ENCODE results near the gene BOLL. TPM values are rescaled to one million over a fixed set of nuclear protein-coding genes. Genes with fewer than 3 reads are reported as not detected.
A peak's percentile ranks its signal among the peaks of the same experiment; 100 is the strongest.

The BOLL gene
- total RNA-seq, 1 donor from 2014 or later: not detected

DNA sequence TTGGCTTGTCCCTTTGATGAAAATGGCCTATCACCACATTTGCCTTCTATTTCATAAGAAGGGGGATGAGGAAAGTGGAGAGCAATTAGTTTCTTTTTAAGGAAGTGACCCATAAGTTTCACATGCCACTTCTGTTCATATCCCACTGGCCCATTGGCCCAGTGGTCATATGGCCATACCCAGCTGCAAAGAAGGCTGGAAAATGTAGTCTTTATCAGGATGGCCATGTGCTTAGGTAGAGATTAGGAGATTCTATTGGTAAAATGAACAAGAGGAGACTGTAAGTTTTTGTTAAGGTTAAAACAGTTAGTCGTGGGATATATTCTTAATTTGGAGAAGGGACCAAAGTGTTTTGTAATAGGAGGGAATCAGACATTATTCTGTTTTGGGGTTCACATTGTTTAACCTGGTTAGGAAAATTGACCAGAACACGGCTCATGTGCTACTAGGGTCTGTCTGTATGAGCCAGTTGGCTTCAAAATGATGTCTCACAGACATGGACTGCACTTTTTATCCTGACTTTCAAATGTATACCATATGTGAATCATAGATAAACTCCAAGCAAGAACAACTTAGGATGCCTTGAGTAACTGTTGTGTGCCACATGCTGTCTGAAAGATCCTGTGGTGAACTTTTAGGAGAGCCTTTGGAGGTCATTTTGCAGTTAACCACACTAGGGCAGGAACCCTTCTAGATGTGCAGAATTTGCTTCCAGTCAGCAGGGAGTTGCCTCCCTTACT lies 36.6 kb upstream of the BOLL start:
- no peak overlapping the region for H3K4me3 ChIP-seq (ENCODE audit: low read depth, low read length)
- H3K36me3 ChIP-seq (ENCODE audit: control insufficient read depth, insufficient read depth, low read length): no peaks in the 10 kb centered on the region
- TF ChIP-seq CTCF (IDR thresholded peaks at IDR 0.05; ENCODE audit: insufficient read depth, low read length, poor library complexity, severe bottlenecking): no peak
- H3K27me3 ChIP-seq (ENCODE audit: control insufficient read depth, insufficient read depth, low read length): no peaks in the 10 kb centered on the region
- no peak for DNase-seq (ENCODE audit: low read depth)

- TF ChIP-seq CTCF (IDR thresholded peaks at IDR 0.05; ENCODE audit: insufficient read depth, low read length, poor library complexity, severe bottlenecking): no peak
- Histone ChIP-seq H3K4me3 (ENCODE audit: low read depth, low read length) (no peak overlapping the region), H3K36me3 (ENCODE audit: control insufficient read depth, insufficient read depth, low read length) (no peaks in the 10 kb centered on the region), H3K27me3 (ENCODE audit: control insufficient read depth, insufficient read depth, low read length) (no peaks in the 10 kb centered on the region)
- DNase-seq (ENCODE audit: low read depth): no peak
Measured at GRCh38 chr2:197814526-197814925, 29.4 kb upstream of the BOLL start.

DNA sequence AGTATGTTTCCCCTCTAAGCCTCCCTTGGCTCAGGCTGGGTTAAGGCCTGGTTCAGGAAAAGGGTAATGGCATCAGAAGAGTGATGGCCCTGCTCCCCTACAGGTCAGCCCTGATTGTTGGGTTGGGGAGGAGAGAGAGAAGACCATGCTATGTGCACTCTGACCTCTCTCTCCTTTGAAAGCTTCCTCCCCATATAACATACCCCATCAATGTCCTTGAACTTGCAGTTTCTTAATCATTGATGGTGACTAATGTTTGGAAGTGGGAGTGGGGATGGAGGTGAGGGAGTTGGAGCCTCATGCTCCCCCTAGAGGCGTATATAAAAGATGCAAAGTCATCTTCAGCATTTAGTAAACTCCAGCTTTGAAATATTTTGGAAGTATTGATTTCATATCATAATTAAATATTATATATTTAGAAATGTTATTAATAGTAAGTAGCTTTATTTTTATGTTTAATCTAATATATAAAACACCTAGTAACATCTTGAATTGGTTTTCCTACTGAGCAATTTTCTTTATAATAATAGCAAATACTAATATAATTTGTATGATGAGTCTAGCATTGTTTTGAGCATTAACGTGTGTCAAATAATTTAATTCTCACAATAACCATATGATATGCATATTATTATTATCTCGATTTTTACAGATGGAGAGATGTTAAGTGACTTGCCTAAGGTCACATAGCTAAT lies 28.1 kb upstream of the BOLL start:
- H3K36me3 ChIP-seq (ENCODE audit: control insufficient read depth, insufficient read depth, low read length): no peaks in the 10 kb centered on the region

GRCh38 chr2:197810491-197810890 lies 25.4 kb upstream of the BOLL start:
- TF ChIP-seq CTCF (IDR thresholded peaks at IDR 0.05; ENCODE audit: insufficient read depth, low read length, poor library complexity, severe bottlenecking): no peak
- DNase-seq (ENCODE audit: low read depth): no peak
- Histone ChIP-seq H3K4me3 (ENCODE audit: low read depth, low read length) (no peak overlapping the region), H3K36me3 (ENCODE audit: control insufficient read depth, insufficient read depth, low read length) (no peaks in the 10 kb centered on the region), H3K27me3 (ENCODE audit: control insufficient read depth, insufficient read depth, low read length) (peaks cover 4% of the 10 kb centered on the region)

More for the DNA sequence above, 28.1 kb upstream of the BOLL start:
- DNase-seq (ENCODE audit: low read depth): peak; percentile 5
- H3K27me3 ChIP-seq (ENCODE audit: control insufficient read depth, insufficient read depth, low read length): no peaks in the 10 kb centered on the region
- no peak overlapping the region for H3K4me3 ChIP-seq (ENCODE audit: low read depth, low read length)
- peak; percentile 69 for TF ChIP-seq CTCF (IDR thresholded peaks at IDR 0.05; ENCODE audit: insufficient read depth, low read length, poor library complexity, severe bottlenecking)

GRCh38 chr2:197810016-197810415 lies 24.9 kb upstream of the BOLL start:
- Histone ChIP-seq H3K36me3 (ENCODE audit: control insufficient read depth, insufficient read depth, low read length) (no peaks in the 10 kb centered on the region), H3K27me3 (ENCODE audit: control insufficient read depth, insufficient read depth, low read length) (peaks cover 9% of the 10 kb centered on the region), H3K4me3 (ENCODE audit: low read depth, low read length) (no peak overlapping the region)
- TF ChIP-seq CTCF (IDR thresholded peaks at IDR 0.05; ENCODE audit: insufficient read depth, low read length, poor library complexity, severe bottlenecking): no peak
- DNase-seq (ENCODE audit: low read depth): no peak

Data from kidney epithelial cell (primary cell).